ENCODE measurements around the gene WDFY4.

Gene WDFY4

GRCh38 chr10:48890888-48891850, 206.5 kb downstream of the WDFY4 start:
- no peak for DNase-seq

GRCh38 chr10:48894911-48895802, 210.5 kb downstream of the WDFY4 start:
- no peak for DNase-seq

DNA sequence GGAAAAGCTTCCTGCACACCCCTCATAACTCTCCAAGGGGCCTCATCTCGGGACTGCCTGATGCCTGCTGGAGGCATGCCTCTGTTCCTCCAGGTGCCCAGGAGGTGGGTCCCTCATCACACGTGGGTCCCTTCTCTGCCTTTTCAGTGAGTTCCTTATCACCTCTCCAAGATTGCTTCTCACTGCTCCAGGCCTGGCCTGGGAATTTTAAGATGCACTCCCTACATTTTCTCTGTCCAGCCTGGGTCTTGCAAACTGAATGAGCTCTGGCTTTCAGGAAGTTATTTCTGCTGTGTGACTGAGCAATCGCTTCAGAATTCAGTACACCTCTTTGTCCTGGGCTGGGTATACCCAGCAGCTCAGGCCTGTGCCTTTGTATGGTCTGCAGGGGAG, 211.1 kb downstream of the WDFY4 start:
- no peak for DNase-seq

GRCh38 chr10:48896756-48897440, 212.2 kb downstream of the WDFY4 start:
- no peak for DNase-seq

GRCh38 chr10:48897441-48897790, 212.7 kb downstream of the WDFY4 start:
- DNase-seq, result no peak

DNA sequence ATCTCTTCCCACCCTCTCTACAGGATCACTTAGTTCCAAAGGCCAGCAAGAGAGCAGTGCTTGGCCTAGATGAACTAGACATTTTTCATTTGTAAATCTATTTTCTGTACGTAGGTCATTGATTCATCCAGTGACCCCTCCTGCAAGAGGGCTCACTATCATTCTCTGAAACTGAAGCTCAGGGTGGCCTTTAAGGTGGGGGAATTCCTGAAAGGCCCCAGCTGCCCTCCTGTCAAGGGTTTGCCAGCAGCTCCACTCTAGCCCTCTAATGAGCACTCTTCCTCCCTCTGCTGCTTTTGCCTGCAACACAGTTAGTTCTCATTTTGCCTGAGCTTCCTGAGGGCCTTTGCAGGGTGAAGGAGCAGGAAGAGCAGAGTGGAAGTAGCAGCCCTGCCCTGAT, 213.8 kb downstream of the WDFY4 start:
- DNase-seq, result no peak

GRCh38 chr10:48899781-48900180, 215.1 kb downstream of the WDFY4 start:
- no peak for DNase-seq

DNA sequence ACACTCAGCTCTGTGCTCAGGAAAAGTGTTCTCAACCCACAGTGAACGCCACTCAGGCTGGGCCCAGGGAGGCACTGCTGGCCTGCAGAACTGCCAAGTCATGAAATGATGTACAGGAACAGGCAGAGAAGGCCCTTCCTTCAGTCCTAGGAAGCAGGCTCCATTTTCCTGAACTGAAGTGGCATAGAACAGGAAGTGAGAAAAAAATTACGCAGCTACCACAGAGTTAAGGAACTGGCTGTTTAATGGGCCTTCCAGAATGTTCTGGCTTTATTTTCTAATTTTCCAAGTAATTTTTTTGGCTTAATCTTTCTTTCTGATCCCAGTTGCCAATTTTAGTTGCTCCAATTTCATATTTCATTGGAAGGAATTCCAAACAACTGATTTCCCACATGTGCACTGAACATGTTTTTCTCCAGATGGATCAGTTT, 215.7 kb downstream of the WDFY4 start:
- no peak for DNase-seq

DNA sequence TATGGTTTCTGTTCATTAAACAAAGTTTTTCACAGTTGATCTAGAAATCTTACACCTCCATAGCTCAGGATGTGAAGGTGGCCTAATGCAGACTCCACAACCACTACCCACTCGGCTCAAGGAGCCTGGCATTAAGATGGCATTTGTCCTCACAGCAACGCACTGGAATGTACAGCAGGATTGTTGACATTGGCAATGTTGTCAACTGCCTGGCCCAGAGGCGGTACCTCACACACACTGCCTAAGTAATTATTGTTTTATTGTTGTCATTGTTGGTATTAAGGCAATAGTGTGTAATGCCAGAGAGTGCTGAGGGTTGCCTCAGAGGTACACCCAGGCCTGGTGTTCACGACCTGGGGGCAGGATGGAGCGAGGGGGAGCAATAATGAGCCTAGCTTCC, 216.6 kb downstream of the WDFY4 start:
- no peak for DNase-seq

GRCh38 chr10:48902096-48902495, 217.4 kb downstream of the WDFY4 start:
- DNase-seq, result no peak

DNA sequence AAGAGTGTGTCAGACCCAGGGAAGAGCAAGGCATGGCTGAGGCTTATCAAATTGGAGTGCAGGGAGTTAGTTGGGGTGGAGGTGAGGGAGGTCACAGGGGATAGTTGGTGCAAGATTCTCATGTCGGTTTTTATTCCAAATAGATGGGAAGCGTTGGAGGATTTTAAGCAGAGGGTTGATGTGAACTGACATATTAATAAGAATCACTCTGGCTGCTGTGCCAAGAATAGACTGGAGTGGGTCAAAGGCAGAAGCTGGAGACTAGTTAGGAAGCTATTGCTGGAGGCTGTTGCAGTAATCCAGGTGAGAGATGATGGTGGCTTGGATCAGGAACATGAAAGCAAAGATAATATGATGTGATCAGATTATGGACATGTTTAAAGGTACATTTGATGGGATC, 218.5 kb downstream of the WDFY4 start:
- no peak for DNase-seq

GRCh38 chr10:48904861-48905260, 220.2 kb downstream of the WDFY4 start:
- DNase-seq, result no peak

- no peak for DNase-seq
Observed at GRCh38 chr10:48905311-48905710, 220.6 kb downstream of the WDFY4 start.

- no peak for DNase-seq
Observed at GRCh38 chr10:48906841-48907240, 222.2 kb downstream of the WDFY4 start.

DNA sequence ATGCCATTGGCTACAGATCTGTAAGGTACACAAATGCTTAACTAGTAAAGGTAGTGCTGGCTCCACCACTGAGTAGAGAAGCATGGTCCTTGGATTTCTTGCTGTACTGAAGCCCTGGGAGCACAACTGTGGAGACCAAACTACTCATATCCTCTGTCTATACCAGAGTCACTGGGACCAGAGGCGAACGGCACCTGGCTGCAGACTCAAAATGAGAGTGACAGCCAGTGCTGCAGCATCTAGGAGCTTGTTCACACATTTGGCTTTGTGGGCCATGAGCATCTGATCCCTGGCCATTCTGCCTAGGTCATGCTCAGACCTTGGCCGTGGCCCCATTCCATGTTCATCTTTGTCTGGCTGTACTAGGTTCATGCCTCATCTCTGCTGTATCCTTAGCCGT, 223.1 kb downstream of the WDFY4 start:
- DNase-seq, result peak in 1 of 5 experiments; percentile 16

DNA sequence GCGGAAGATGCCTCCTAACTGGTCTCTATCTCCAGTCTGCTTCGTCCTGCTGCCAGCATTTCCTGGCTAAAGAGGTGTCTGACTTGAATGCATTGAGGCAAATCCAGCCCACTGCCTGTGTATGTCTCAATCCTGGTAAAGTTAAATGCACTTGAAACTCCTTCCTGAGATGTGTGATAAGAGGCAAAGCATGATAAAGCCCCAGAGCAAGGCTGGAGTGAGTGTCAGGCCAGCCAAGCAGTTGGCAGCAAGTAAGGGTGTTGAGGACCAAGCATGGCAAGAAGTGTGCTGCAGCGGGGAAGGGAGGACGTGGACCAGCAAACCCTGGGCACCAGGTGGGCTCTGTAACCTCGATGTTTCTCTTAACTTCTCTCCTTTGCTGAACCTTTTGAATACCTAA, 225.9 kb downstream of the WDFY4 start:
- no peak for DNase-seq

- no peak for DNase-seq
Observed at GRCh38 chr10:48913674-48914073, 229.0 kb downstream of the WDFY4 start.

- DNase-seq, result no peak
Observed at GRCh38 chr10:48923748-48924147, 239.1 kb downstream of the WDFY4 start.

- DNase-seq, result no peak
Observed at GRCh38 chr10:48924988-48925387, 240.3 kb downstream of the WDFY4 start.

- no peak for DNase-seq
Observed at GRCh38 chr10:48926255-48926654, 241.6 kb downstream of the WDFY4 start.

- DNase-seq, result no peak
Observed at GRCh38 chr10:48926764-48927540, 242.3 kb downstream of the WDFY4 start.

DNA sequence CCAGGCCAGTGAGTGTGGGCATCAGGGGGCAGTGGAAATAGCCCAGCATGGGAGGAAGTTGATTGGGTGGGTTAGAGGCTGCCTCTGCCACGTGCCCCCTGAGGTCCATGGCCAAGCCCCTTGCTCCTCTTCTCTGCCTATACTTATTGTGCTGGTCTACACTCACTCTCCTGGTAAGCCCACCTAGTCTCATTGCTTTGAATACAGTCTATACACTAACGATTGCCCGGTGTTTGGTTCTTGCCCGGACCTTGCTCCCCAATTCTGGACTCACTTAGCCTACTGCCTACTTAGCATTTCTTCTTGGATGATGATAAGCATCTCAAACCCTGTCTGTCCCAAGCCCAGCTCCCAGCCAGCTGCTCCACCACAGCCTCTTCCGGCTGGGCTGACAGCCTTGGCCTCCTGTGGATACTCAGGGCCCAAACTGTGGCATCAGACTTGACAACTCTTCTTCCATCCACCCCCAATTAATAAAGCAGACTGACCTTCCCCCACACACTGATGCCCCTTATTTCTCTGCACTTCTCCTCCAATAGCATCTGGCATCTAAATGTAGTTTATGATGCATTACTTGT, 244.8 kb downstream of the WDFY4 start:
- DNase-seq, result no peak
